HepG2 (cell line): ENCODE results near the gene LASP1. TPM values are rescaled to one million over a fixed set of nuclear protein-coding genes. Genes with fewer than 3 reads are reported as not detected.

Experiments used
- ATAC-seq: fragments of 200-7000 bp; cut with Tn5 transposase; 3 replicates; pipeline ENCODE4 v1.9.1; 2020; ENCODE audit warnings: mild to moderate bottlenecking, moderate library complexity
- BruUV-seq: library from RNA; stranded (reverse); fragments of 400-500 nt; replicated peaks from 2 replicates; lab custom pipeline; 2021; lab: Mats Ljungman, UMichigan
- CTCF ChIA-PET: fragments of 300-600 bp; formaldehyde crosslinking; extraction: SDS; loops from one replicate; lab custom pipeline; 2021; ENCODE audit warnings: low total read pairs, inconsistent platforms, low intra/inter-chr PET ratio; lab: Yijun Ruan, JAX
- POLR2A ChIA-PET: fragments of 350-600 bp; sonication (Branson Sonifier 250); formaldehyde crosslinking; loops from one replicate; lab custom pipeline; 2020; ENCODE audit warnings: antibody characterized with exemption, inconsistent platforms; lab: Yijun Ruan, JAX
- DNase-seq: peaks from one replicate; pipeline ENCODE4 v3.0.0-alpha.2; 2015; ENCODE audit warnings: low spot score
- FAIRE-seq: peaks from 3 replicates; lab custom pipeline; 2011; peaks lifted over from hg19 to GRCh38; lab: Jason Lieb, UNC
- H2AFZ ChIP-seq: one replicate; pipeline ENCODE4 v1.6.1; 2011; ENCODE audit warnings: low read length, inconsistent platforms
- H3K27ac ChIP-seq: fragments of 300-600 bp; 3 replicates; pipeline ENCODE4 v1.8.0; 2011; ENCODE audit warnings: mixed run types, mild to moderate bottlenecking, mixed read lengths, low read length, inconsistent platforms; ENCODE audit not compliant: insufficient read depth; ENCODE audit errors: extremely low read length
- H3K27me3 ChIP-seq, 2 experiments: fragments of 200-600 bp in 1 of 2; 2 replicates in 1 of 2; 3 replicates in 1 of 2; pipeline versions ENCODE4 v1.6.0 to v1.8.0; 2011; ENCODE audit warnings: low read length in 2 of 2, mild to moderate bottlenecking in 2 of 2, moderate library complexity in 2 of 2, inconsistent platforms in 1 of 2; ENCODE audit not compliant: insufficient read depth in 2 of 2, control insufficient read depth in 1 of 2
- H3K36me3 ChIP-seq, 2 experiments: fragments of 200-600 bp in 1 of 2; replicated peaks in 1 of 2; 2 replicates in 1 of 2; 3 replicates in 1 of 2; pipeline versions ENCODE4 v1.5.1 to v1.8.0; 2011; ENCODE audit warnings: low read length in 2 of 2, inconsistent platforms in 1 of 2; ENCODE audit not compliant: insufficient read depth in 2 of 2, control insufficient read depth in 1 of 2
- H3K4me1 ChIP-seq: 2 replicates; pipeline ENCODE4 v1.5.1; 2012; ENCODE audit warnings: low read length, inconsistent platforms; ENCODE audit not compliant: insufficient read depth
- H3K4me2 ChIP-seq: 2 replicates; pipeline ENCODE4 v1.6.0; 2011; ENCODE audit warnings: low read depth, low read length, inconsistent platforms
- H3K4me3 ChIP-seq, 3 experiments: fragments of 200-600 bp in 1 of 3; sonication (generic), shearing (Covaris generic) in 1 of 3; replicated peaks in 1 of 3; 2 replicates each; pipeline ENCODE4 v1.5.1; 2011 to 2016; ENCODE audit warnings: low read length in 3 of 3, inconsistent platforms in 2 of 3, low read depth in 2 of 3, mild to moderate bottlenecking in 2 of 3, control low read depth in 1 of 3, mixed read lengths in 1 of 3; ENCODE audit not compliant: insufficient read depth in 1 of 3
- H3K79me2 ChIP-seq: one replicate; pipeline ENCODE4 v1.6.1; 2011; ENCODE audit warnings: low read length, inconsistent platforms; ENCODE audit not compliant: insufficient read depth
- H3K9ac ChIP-seq: 2 replicates; pipeline ENCODE4 v1.6.0; 2011; ENCODE audit warnings: mild to moderate bottlenecking, low read depth, low read length, inconsistent platforms; ENCODE audit not compliant: insufficient read depth
- H3K9me3 ChIP-seq: 2 replicates; pipeline ENCODE4 v1.5.1; 2012; ENCODE audit warnings: mild to moderate bottlenecking, low read length
- H4K20me1 ChIP-seq: 2 replicates; pipeline ENCODE4 v1.6.0; 2011; ENCODE audit warnings: inconsistent platforms, mild to moderate bottlenecking, low read length, moderate library complexity; ENCODE audit not compliant: insufficient read depth
- LCORL ChIP-seq, 2 experiments: fragments of 450-650 bp in 1 of 2; sonication (generic) in 1 of 2; formaldehyde crosslinking in 1 of 2; IDR thresholded peaks; 2 replicates each; pipeline versions ENCODE4 v1.5.0 to v1.6.1; 2017 to 2020; ENCODE audit warnings: antibody characterized with exemption in 1 of 2, missing genetic modification reagents in 1 of 2
- SAFB2 ChIP-seq: sonication (generic); formaldehyde crosslinking; IDR thresholded peaks from 2 replicates; pipeline ENCODE4 v1.5.1; 2020; ENCODE audit warnings: missing genetic modification reagents, low read depth, mild to moderate bottlenecking, borderline replicate concordance
- ZNF263 ChIP-seq: sonication (generic); formaldehyde crosslinking; IDR thresholded peaks from 2 replicates; pipeline ENCODE4 v1.4.0; 2020; ENCODE audit warnings: missing genetic modification reagents
- ZNF549 ChIP-seq: sonication (generic); formaldehyde crosslinking; IDR thresholded peaks from 2 replicates; pipeline ENCODE4 v1.5.0; 2020; ENCODE audit warnings: missing genetic modification reagents
- ZNF570 ChIP-seq: sonication (generic); formaldehyde crosslinking; IDR thresholded peaks from 2 replicates; pipeline ENCODE4 v1.4.0; 2020; ENCODE audit warnings: mild to moderate bottlenecking, missing genetic modification reagents, borderline replicate concordance
- WGBS: methylation state at CpG from one replicate; pipeline ENCODE4 v1.1.6; 2017; ENCODE audit warnings: low lambda C conversion rate; 5-methylcytosine and 5-hydroxymethylcytosine counted together
- in situ Hi-C: cut with HindIII; loops from 2 replicates; pipeline ENCODE4 v1.10.0; 2017; ENCODE audit warnings: low pct_unique_long_range_greater_than_20kb; ENCODE audit not compliant: extremely low pct_ligation_motif_present
- intact Hi-C: fragments of 100-400 bp; cut with micrococcal nuclease; formaldehyde crosslinking; loops from one replicate; pipeline ENCODE4 v1.10.0; 2022; ENCODE audit not compliant: unreplicated experiment
- polyA plus RNA-seq, 8 experiments: library from polyadenylated mRNA; depleted of rRNA in 3 of 8; stranded (reverse) in 7 of 8; unstranded in 1 of 8; fragments of >200 nt; fragmentation: Illumina TruSeq in 4 of 8; extraction: Trizol in 4 of 8; gene quantifications; 2 replicates each; pipeline versions ENCODE4 v1.2.1 to v1.2.3, GENCODE V29; 2011 to 2016; ENCODE audit warnings: low read depth in 4 of 8, missing spikeins in 1 of 8, mixed read lengths in 1 of 8; ENCODE audit not compliant: insufficient read depth in 1 of 8
- total RNA-seq, 5 experiments: library from RNA; depleted of rRNA; stranded (reverse); fragments of >200 nt; fragmentation: Illumina TruSeq; extraction: Trizol; gene quantifications; 2 replicates each; pipeline ENCODE4 v1.2.3, GENCODE V29; 2016; ENCODE audit warnings: low read depth in 1 of 5
- TF ChIP-seq, protein P1 (sequence below): sonication (generic); formaldehyde crosslinking; IDR thresholded peaks from 2 replicates; pipeline ENCODE4 v1.8.0; 2022; ENCODE audit warnings: mild to moderate bottlenecking, missing genetic modification reagents
- TF ChIP-seq, protein P2 (sequence below): sonication (generic); formaldehyde crosslinking; IDR thresholded peaks from 2 replicates; pipeline ENCODE4 v1.4.0; 2020; ENCODE audit warnings: mild to moderate bottlenecking, missing genetic modification reagents, borderline replicate concordance
- TF ChIP-seq, protein P3 (sequence below): sonication (generic); formaldehyde crosslinking; IDR thresholded peaks from 2 replicates; pipeline ENCODE4 v1.4.0; 2020; ENCODE audit warnings: missing genetic modification reagents
- TF ChIP-seq, protein P4 (sequence below): sonication (generic); formaldehyde crosslinking; IDR thresholded peaks from 2 replicates; pipeline ENCODE4 v1.5.0; 2020; ENCODE audit warnings: mild to moderate bottlenecking, missing genetic modification reagents, borderline replicate concordance

LASP1 gene
- total and polyA plus RNA-seq, 2 of the 13 experiments (the other 11 are each of a cell fraction or from before 2014, with no cell fraction given): 70.1 to 97.0 TPM

DNA sequence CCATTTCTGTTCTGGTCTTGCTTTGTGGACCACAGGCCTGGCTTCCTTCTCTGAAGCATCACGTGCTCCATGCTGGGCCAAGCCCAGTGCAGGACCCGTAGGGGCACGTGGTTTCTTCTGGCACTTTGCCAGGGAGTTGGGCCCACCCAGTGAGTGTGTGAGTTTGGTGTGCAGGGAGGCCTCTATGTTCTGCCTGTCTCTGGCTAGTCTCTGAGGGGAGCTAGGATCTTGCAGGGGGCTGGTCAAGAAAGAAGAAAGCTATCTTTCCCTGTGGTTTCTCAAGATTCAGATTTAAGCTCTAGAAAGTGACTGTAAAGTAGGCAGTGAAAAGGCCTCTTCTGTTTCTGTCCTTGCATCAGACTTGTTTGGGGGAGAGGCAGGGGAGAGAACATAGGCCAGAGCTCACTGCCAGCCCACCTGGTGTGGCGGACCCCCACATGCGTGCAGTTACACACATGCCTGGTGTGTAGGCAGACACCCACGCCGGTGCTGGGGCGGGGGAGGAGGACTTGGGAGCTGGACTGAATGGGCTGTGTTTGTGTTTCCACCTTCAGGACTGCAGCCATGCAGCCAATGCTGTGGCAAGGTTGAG lies 11.8 kb downstream of the LASP1 start:
- intact Hi-C loops (no loop called here), in situ Hi-C loops (no loop called here)
- Histone ChIP-seq H3K4me3 (no peak overlapping the region), H3K36me3 (peaks cover 60 to 79% of the 10 kb centered on the region in 2 experiments), H3K27me3 (no peaks in the 10 kb centered on the region), H2AFZ (no peak overlapping the region), H3K9me3 (no peaks in the 10 kb centered on the region), H3K79me2 (peaks cover 73% of the 10 kb centered on the region), H3K4me1 (peaks cover 78% of the 10 kb centered on the region), H3K9ac (no peak overlapping the region), H3K27ac (no peak overlapping the region), H4K20me1 (peaks cover 65% of the 10 kb centered on the region), H3K4me2 (no peak overlapping the region)
- CTCF ChIA-PET: no interaction called here
- 88% methylated on average over 6 of the region's 8 CpGs for WGBS
- TF ChIP-seq SAFB2 (CRISPR knock-in tag): no peak
- TF ChIP-seq, protein P1, sequence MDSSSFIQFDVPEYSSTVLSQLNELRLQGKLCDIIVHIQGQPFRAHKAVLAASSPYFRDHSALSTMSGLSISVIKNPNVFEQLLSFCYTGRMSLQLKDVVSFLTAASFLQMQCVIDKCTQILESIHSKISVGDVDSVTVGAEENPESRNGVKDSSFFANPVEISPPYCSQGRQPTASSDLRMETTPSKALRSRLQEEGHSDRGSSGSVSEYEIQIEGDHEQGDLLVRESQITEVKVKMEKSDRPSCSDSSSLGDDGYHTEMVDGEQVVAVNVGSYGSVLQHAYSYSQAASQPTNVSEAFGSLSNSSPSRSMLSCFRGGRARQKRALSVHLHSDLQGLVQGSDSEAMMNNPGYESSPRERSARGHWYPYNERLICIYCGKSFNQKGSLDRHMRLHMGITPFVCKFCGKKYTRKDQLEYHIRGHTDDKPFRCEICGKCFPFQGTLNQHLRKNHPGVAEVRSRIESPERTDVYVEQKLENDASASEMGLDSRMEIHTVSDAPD (CRISPR knock-in tag): no peak
- TF ChIP-seq ZNF570: no peak
- TF ChIP-seq, protein P2, sequence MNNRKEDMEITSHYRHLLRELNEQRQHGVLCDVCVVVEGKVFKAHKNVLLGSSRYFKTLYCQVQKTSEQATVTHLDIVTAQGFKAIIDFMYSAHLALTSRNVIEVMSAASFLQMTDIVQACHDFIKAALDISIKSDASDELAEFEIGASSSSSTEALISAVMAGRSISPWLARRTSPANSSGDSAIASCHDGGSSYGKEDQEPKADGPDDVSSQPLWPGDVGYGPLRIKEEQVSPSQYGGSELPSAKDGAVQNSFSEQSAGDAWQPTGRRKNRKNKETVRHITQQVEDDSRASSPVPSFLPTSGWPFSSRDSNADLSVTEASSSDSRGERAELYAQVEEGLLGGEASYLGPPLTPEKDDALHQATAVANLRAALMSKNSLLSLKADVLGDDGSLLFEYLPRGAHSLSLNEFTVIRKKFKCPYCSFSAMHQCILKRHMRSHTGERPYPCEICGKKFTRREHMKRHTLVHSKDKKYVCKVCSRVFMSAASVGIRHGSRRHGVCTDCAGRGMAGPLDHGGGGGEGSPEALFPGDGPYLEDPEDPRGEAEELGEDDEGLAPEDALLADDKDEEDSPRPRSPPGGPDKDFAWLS (CRISPR knock-in tag): no peak
- TF ChIP-seq, protein P3, sequence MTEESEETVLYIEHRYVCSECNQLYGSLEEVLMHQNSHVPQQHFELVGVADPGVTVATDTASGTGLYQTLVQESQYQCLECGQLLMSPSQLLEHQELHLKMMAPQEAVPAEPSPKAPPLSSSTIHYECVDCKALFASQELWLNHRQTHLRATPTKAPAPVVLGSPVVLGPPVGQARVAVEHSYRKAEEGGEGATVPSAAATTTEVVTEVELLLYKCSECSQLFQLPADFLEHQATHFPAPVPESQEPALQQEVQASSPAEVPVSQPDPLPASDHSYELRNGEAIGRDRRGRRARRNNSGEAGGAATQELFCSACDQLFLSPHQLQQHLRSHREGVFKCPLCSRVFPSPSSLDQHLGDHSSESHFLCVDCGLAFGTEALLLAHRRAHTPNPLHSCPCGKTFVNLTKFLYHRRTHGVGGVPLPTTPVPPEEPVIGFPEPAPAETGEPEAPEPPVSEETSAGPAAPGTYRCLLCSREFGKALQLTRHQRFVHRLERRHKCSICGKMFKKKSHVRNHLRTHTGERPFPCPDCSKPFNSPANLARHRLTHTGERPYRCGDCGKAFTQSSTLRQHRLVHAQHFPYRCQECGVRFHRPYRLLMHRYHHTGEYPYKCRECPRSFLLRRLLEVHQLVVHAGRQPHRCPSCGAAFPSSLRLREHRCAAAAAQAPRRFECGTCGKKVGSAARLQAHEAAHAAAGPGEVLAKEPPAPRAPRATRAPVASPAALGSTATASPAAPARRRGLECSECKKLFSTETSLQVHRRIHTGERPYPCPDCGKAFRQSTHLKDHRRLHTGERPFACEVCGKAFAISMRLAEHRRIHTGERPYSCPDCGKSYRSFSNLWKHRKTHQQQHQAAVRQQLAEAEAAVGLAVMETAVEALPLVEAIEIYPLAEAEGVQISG (CRISPR knock-in tag): 0 out of 2 replicates have a peak, but pooled peaks have one; percentile 22
- no peak for TF ChIP-seq ZNF263 (CRISPR knock-in tag)
- no peak for TF ChIP-seq ZNF549
- peak; percentile 93 for TF ChIP-seq LCORL (IDR thresholded peaks at IDR 0.05)
- TF ChIP-seq LCORL (CRISPR knock-in tag; IDR thresholded peaks at IDR 0.05): no peak
- TF ChIP-seq, protein P4, sequence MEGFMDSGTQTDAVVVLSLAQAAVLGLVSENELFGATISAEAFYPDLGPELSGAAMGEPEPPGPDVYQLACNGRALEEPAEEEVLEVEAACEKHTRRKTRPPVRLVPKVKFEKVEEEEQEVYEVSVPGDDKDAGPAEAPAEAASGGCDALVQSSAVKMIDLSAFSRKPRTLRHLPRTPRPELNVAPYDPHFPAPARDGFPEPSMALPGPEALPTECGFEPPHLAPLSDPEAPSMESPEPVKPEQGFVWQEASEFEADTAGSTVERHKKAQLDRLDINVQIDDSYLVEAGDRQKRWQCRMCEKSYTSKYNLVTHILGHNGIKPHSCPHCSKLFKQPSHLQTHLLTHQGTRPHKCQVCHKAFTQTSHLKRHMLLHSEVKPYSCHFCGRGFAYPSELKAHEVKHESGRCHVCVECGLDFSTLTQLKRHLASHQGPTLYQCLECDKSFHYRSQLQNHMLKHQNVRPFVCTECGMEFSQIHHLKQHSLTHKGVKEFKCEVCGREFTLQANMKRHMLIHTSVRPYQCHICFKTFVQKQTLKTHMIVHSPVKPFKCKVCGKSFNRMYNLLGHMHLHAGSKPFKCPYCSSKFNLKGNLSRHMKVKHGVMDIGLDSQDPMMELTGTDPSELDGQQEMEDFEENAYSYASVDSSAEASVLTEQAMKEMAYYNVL (CRISPR knock-in tag): no peak
- DNase-seq: no peak
- POLR2A ChIA-PET: interaction anchor here (1.1 to 3.8 kb wide), 4 partner anchors 9 to 28 kb away, joined by 3 to 24 read pairs (median 4); partner anchors contain the start of genes LASP1 and RPL23
- no peak for FAIRE-seq
- no TSS peak for BruUV-seq
- no peak for ATAC-seq
